NCI-H2029 (cell line): ENCODE measurements around the gene C7orf57.
"Not testable (repeated sequence)": the region's sequence is repeated elsewhere in the genome, so short reads cannot be mapped to it uniquely, and the experiment has no call there.

Experiments used
- DNase-seq: peaks from one replicate; lab custom pipeline; 2025; lab: John Stamatoyannopoulos, UW

Gene C7orf57

GRCh38 chr7:48035301-48035966, at the start of gene C7orf57:
C7orf57 (plus strand) TSS chr7:48035543; CDS start chr7:48036309, 766 bp downstream.
- DNase-seq, result peak; percentile 68

- no peak for DNase-seq
These were observed 46.6 kb upstream of the C7orf57 start for GRCh38 chr7:47988496-47989386.

- DNase-seq, result peak; percentile 41
These were observed 45.5 kb upstream of the C7orf57 start for GRCh38 chr7:47989607-47990400.

- DNase-seq, result no peak
These were observed 44.8 kb upstream of the C7orf57 start for GRCh38 chr7:47990592-47990991.

- DNase-seq, result no peak
These were observed 44.1 kb upstream of the C7orf57 start for GRCh38 chr7:47991270-47991669.

GRCh38 chr7:47991741-47992311, 43.5 kb upstream of the C7orf57 start:
- peak; percentile 33 for DNase-seq

- DNase-seq, result no peak
These were observed 42.9 kb upstream of the C7orf57 start for GRCh38 chr7:47992446-47992845.

- no peak for DNase-seq
These were observed 35.9 kb upstream of the C7orf57 start for GRCh38 chr7:47999413-47999812.

GRCh38 chr7:48000164-48000563, 35.2 kb upstream of the C7orf57 start:
- DNase-seq, result not testable (repeated sequence)

GRCh38 chr7:48004032-48004431, 31.3 kb upstream of the C7orf57 start:
- DNase-seq, result no peak

- no peak for DNase-seq
These were observed 30.7 kb upstream of the C7orf57 start for GRCh38 chr7:48004638-48005037.

- DNase-seq, result no peak
These were observed 28.5 kb upstream of the C7orf57 start for GRCh38 chr7:48006866-48007265.

GRCh38 chr7:48009257-48009656, 26.1 kb upstream of the C7orf57 start:
- no peak for DNase-seq

- DNase-seq, result no peak
These were observed 25.4 kb upstream of the C7orf57 start for GRCh38 chr7:48009954-48010353.

- DNase-seq, result no peak
These were observed 24.0 kb upstream of the C7orf57 start for GRCh38 chr7:48011323-48011722.

- DNase-seq, result no peak
These were observed 23.4 kb upstream of the C7orf57 start for GRCh38 chr7:48011951-48012350.

- no peak for DNase-seq
These were observed 18.7 kb upstream of the C7orf57 start for GRCh38 chr7:48016641-48017040.

- no peak for DNase-seq
These were observed 17.7 kb upstream of the C7orf57 start for GRCh38 chr7:48017674-48018073.

- DNase-seq, result no peak
These were observed 9.7 kb upstream of the C7orf57 start for GRCh38 chr7:48025624-48026023.

GRCh38 chr7:48028938-48029337, 6.4 kb upstream of the C7orf57 start, which contains the start of gene SUN3:
SUN3 (minus strand) TSS chr7:48029107; CDS start chr7:48028938, 169 bp downstream.
- no peak for DNase-seq

GRCh38 chr7:48031111-48031510, 4.2 kb upstream of the C7orf57 start:
- DNase-seq, result no peak

GRCh38 chr7:48033922-48034321, 1.4 kb upstream of the C7orf57 start:
- DNase-seq, result no peak
